HEK293T (cell line): Measurements from ENCODE around the gene MPPED1.

ENCODE experiments used
- CTCF ChIA-PET: fragments of 350-600 bp; formaldehyde crosslinking; extraction: SDS; loops from one replicate; lab custom pipeline; 2021; ENCODE audit warnings: antibody characterized with exemption, inconsistent platforms; lab: Yijun Ruan, JAX
- POLR2A ChIA-PET: fragments of 350-600 bp; formaldehyde crosslinking; extraction: SDS; loops from one replicate; lab custom pipeline; 2020; ENCODE audit warnings: antibody characterized with exemption, inconsistent platforms; lab: Yijun Ruan, JAX
- DNase-seq: peaks from one replicate; pipeline ENCODE4 v3.0.0; 2012; ENCODE audit warnings: mixed read lengths; ENCODE audit errors: extremely low spot score
- ARNT ChIP-seq: fragments of 450-650 bp; IDR thresholded peaks from 2 replicates; pipeline ENCODE4 v1.6.1; 2017; ENCODE audit warnings: mild to moderate bottlenecking
- BHLHE40 ChIP-seq: fragments of 450-650 bp; IDR thresholded peaks from 2 replicates; pipeline ENCODE4 v1.6.1; 2016; ENCODE audit warnings: mild to moderate bottlenecking, moderate library complexity, borderline replicate concordance
- CTBP1 ChIP-seq: fragments of 450-650 bp; IDR thresholded peaks from 2 replicates; pipeline ENCODE4 v1.6.1; 2016; ENCODE audit warnings: borderline replicate concordance
- ELF4 ChIP-seq: fragments of 450-650 bp; IDR thresholded peaks from 2 replicates; pipeline ENCODE4 v1.6.1; 2017; ENCODE audit warnings: antibody characterized with exemption
- FOXA1 ChIP-seq: fragments of 450-650 bp; IDR thresholded peaks from 2 replicates; pipeline ENCODE4 v1.6.1; 2016; ENCODE audit warnings: mild to moderate bottlenecking
- FOXK2 ChIP-seq: fragments of 450-650 bp; IDR thresholded peaks from 2 replicates; pipeline ENCODE4 v1.6.1; 2016; ENCODE audit warnings: mild to moderate bottlenecking
- FOXM1 ChIP-seq: fragments of 450-650 bp; IDR thresholded peaks from 2 replicates; pipeline ENCODE4 v1.6.1; 2017; ENCODE audit warnings: mild to moderate bottlenecking, borderline replicate concordance
- HDGF ChIP-seq: fragments of 450-650 bp; IDR thresholded peaks from 2 replicates; pipeline ENCODE4 v1.6.1; 2017; ENCODE audit warnings: antibody characterized with exemption, borderline replicate concordance
- L3MBTL2 ChIP-seq: fragments of 450-650 bp; conservative IDR thresholded peaks from 2 replicates; pipeline ENCODE4 v1.6.1; 2016; ENCODE audit warnings: mild to moderate bottlenecking
- LEF1 ChIP-seq: fragments of 450-650 bp; IDR thresholded peaks from 2 replicates; pipeline ENCODE4 v1.6.1; 2017; ENCODE audit warnings: mild to moderate bottlenecking, borderline replicate concordance
- NFRKB ChIP-seq: fragments of 450-650 bp; IDR thresholded peaks from 2 replicates; pipeline ENCODE4 v1.6.1; 2016; ENCODE audit warnings: mild to moderate bottlenecking, moderate library complexity
- SP1 ChIP-seq: fragments of 450-650 bp; IDR thresholded peaks from 2 replicates; pipeline ENCODE4 v1.6.1; 2017
- SUZ12 ChIP-seq: fragments of 450-650 bp; IDR thresholded peaks from 2 replicates; pipeline ENCODE4 v1.6.1; 2016; ENCODE audit warnings: mild to moderate bottlenecking
- TARDBP ChIP-seq: fragments of 450-650 bp; IDR thresholded peaks from 2 replicates; pipeline ENCODE4 v1.6.1; 2016
- ZNF384 ChIP-seq: fragments of 450-650 bp; IDR thresholded peaks from 2 replicates; pipeline ENCODE4 v1.6.1; 2016
- TF ChIP-seq, protein P1 (sequence below): fragments of 450-650 bp; IDR thresholded peaks from 2 replicates; pipeline ENCODE4 v1.6.1; 2016

The MPPED1 gene

GRCh38 chr22:43392385-43392989 lies 19.3 kb upstream of the MPPED1 start:
- CTCF ChIA-PET = interaction anchor here (1.0 kb wide), 1 partner anchor 48 kb away, joined by 5 read pairs; no protein-coding TSS in a partner anchor
- TF ChIP-seq ELF4 = no peak
- no peak for TF ChIP-seq CTBP1
- no peak for TF ChIP-seq HDGF
- TF ChIP-seq FOXK2 = no peak
- TF ChIP-seq NFRKB = no peak
- no peak for TF ChIP-seq FOXA1
- TF ChIP-seq TARDBP = no peak
- TF ChIP-seq, protein P1, sequence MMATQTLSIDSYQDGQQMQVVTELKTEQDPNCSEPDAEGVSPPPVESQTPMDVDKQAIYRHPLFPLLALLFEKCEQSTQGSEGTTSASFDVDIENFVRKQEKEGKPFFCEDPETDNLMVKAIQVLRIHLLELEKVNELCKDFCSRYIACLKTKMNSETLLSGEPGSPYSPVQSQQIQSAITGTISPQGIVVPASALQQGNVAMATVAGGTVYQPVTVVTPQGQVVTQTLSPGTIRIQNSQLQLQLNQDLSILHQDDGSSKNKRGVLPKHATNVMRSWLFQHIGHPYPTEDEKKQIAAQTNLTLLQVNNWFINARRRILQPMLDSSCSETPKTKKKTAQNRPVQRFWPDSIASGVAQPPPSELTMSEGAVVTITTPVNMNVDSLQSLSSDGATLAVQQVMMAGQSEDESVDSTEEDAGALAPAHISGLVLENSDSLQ = no peak
- TF ChIP-seq SUZ12 = no peak
- TF ChIP-seq BHLHE40 = no peak
- TF ChIP-seq SP1 = no peak
- TF ChIP-seq FOXM1 = no peak
- TF ChIP-seq ARNT = no peak
- TF ChIP-seq ZNF384 = no peak
- TF ChIP-seq L3MBTL2 = no peak
- TF ChIP-seq LEF1 = no peak
- no peak for DNase-seq
- POLR2A ChIA-PET = no interaction called here

GRCh38 chr22:43393132-43393843 lies 18.5 kb upstream of the MPPED1 start:
- no peak for DNase-seq
- ChIA-PET CTCF (interaction anchor here (1.0 kb wide), 2 partner anchors 49 to 123 kb away, joined by 4 to 5 read pairs; no protein-coding TSS in a partner anchor), POLR2A (no interaction called here)
- TF ChIP-seq FOXK2 (no peak), HDGF (no peak), NFRKB (no peak), ARNT (no peak), CTBP1 (no peak), SUZ12 (no peak), ZNF384 (no peak)
- TF ChIP-seq, protein P1 = no peak

- TF ChIP-seq HDGF = no peak
- TF ChIP-seq ARNT = no peak
- no peak for TF ChIP-seq FOXA1
These were observed 17.9 kb upstream of the MPPED1 start for GRCh38 chr22:43393844-43394474.

GRCh38 chr22:43395086-43395695 lies 16.6 kb upstream of the MPPED1 start:
- ChIA-PET CTCF (interaction anchor here (0.6 kb wide), 1 partner anchor 167 kb away, joined by 3 read pairs; no protein-coding TSS in a partner anchor), POLR2A (no interaction called here)
- TF ChIP-seq TARDBP (no peak), ARNT (no peak), ELF4 (no peak), L3MBTL2 (no peak), CTBP1 (no peak), SUZ12 (no peak), LEF1 (no peak), BHLHE40 (no peak), ZNF384 (no peak), FOXM1 (no peak)
- no peak for DNase-seq

More at GRCh38 chr22:43393844-43394474, 17.9 kb upstream of the MPPED1 start:
- CTCF ChIA-PET = interaction anchor here (1.0 kb wide), 2 partner anchors 50 to 124 kb away, joined by 4 to 5 read pairs; no protein-coding TSS in a partner anchor
- no peak for DNase-seq
- POLR2A ChIA-PET = no interaction called here

- ChIA-PET POLR2A (no interaction called here), CTCF (no interaction called here)
- TF ChIP-seq FOXA1 (no peak), FOXK2 (no peak), BHLHE40 (no peak), ZNF384 (no peak), FOXM1 (no peak), CTBP1 (no peak), SUZ12 (no peak), ARNT (no peak), L3MBTL2 (no peak), SP1 (no peak), ELF4 (no peak), NFRKB (no peak), TARDBP (no peak)
- TF ChIP-seq, protein P1 = no peak
- DNase-seq = no peak
These were observed 15.4 kb upstream of the MPPED1 start for GRCh38 chr22:43396321-43396933.
